B cell (primary cell): ENCODE results near the gene RTTN. TPM values are rescaled to one million over a fixed set of nuclear protein-coding genes. Genes with fewer than 3 reads are reported as not detected.

ENCODE experiments used
- ATAC-seq: fragments of 200-7000 bp; cut with Tn5 transposase; one replicate; pipeline ENCODE4 v1.10.0; 2021; ENCODE audit warnings: low read depth, mild to moderate bottlenecking, moderate number of reproducible peaks, moderate library complexity
- CTCF ChIA-PET: fragments of 350-600 bp; sonication (Branson Sonifier 250); formaldehyde crosslinking; loops from one replicate; lab custom pipeline; 2021; ENCODE audit warnings: antibody characterized with exemption, inconsistent platforms; lab: Charles Lee
- POLR2A ChIA-PET: fragments of 350-600 bp; sonication (Branson Sonifier 250); formaldehyde crosslinking; loops from one replicate; lab custom pipeline; 2021; ENCODE audit warnings: antibody characterized with exemption; lab: Charles Lee
- DNase-seq: peaks from one replicate; pipeline ENCODE4 v3.0.0; 2013
- H2AFZ ChIP-seq: 2 replicates; pipeline ENCODE4 v1.6.1; 2012; ENCODE audit warnings: mild to moderate bottlenecking, low read depth, low read length; ENCODE audit not compliant: insufficient read depth, poor library complexity, severe bottlenecking
- H3K27ac ChIP-seq, 2 donors: 1 replicate in 1 of 2; 2 replicates in 1 of 2; pipeline ENCODE4 v1.5.1; 2012 to 2013; ENCODE audit warnings: low read length in 2 of 2, mild to moderate bottlenecking in 2 of 2, moderate library complexity in 1 of 2
- H3K27me3 ChIP-seq, 4 experiments: fragments of 200-600 bp in 1 of 4; sonication (generic) in 1 of 4; replicated peaks in 1 of 4; 1 replicate in 2 of 4; 2 replicates in 2 of 4; pipeline versions ENCODE4 v1.6.1 to v1.7.0; 2013 to 2016; ENCODE audit warnings: low read length in 3 of 4, mild to moderate bottlenecking in 2 of 4, mixed read lengths in 1 of 4, moderate library complexity in 1 of 4; ENCODE audit not compliant: insufficient read depth in 4 of 4, control insufficient read depth in 3 of 4; ENCODE audit errors: control extremely low read depth in 1 of 4
- H3K36me3 ChIP-seq, 2 experiments: replicated peaks in 1 of 2; 1 replicate in 1 of 2; 2 replicates in 1 of 2; pipeline versions ENCODE4 v1.6.1 to v1.7.1; 2013; ENCODE audit warnings: low read length in 1 of 2; ENCODE audit not compliant: insufficient read depth in 2 of 2, control insufficient read depth in 1 of 2; ENCODE audit errors: control extremely low read depth in 1 of 2, extremely low read depth in 1 of 2
- H3K4me1 ChIP-seq, 2 donors: fragments of 200-600 bp in 1 of 2; sonication (generic) in 1 of 2; 1 replicate in 1 of 2; 2 replicates in 1 of 2; pipeline versions ENCODE4 v1.5.1 to v1.6.1; 2013 to 2017; ENCODE audit warnings: low read length in 2 of 2; ENCODE audit not compliant: control insufficient read depth in 2 of 2, insufficient read depth in 2 of 2
- H3K4me2 ChIP-seq: replicated peaks from 2 replicates; pipeline ENCODE3; 2012; ENCODE audit warnings: mild to moderate bottlenecking, low read depth, low read length; ENCODE audit not compliant: poor library complexity, severe bottlenecking
- H3K4me3 ChIP-seq, 5 experiments: fragments of 200-600 bp in 1 of 5; sonication (generic) in 1 of 5; 1 replicate in 3 of 5; 2 replicates in 2 of 5; pipeline versions ENCODE4 v1.5.1 to v1.7.0; 2011 to 2016; ENCODE audit warnings: low read length in 4 of 5, mild to moderate bottlenecking in 4 of 5, low read depth in 2 of 5, control low read depth in 1 of 5, moderate library complexity in 1 of 5; ENCODE audit not compliant: insufficient read depth in 1 of 5; ENCODE audit errors: control extremely low read depth in 1 of 5, extremely low read depth in 1 of 5
- H3K79me2 ChIP-seq: fragments of 200-600 bp; sonication (generic); one replicate; pipeline ENCODE4 v1.6.0; 2016; ENCODE audit warnings: low read length; ENCODE audit not compliant: control insufficient read depth, insufficient read depth
- H3K9ac ChIP-seq: fragments of 200-600 bp; sonication (generic); 2 replicates; pipeline ENCODE4 v1.6.1; 2017; ENCODE audit warnings: mild to moderate bottlenecking, low read length, moderate library complexity
- H3K9me3 ChIP-seq, 3 donors: one replicate each; pipeline versions ENCODE4 v1.6.1 to v1.7.1; 2013; ENCODE audit warnings: low read length in 2 of 3; ENCODE audit not compliant: control insufficient read depth in 2 of 3, insufficient read depth in 1 of 3; ENCODE audit errors: control extremely low read depth in 1 of 3
- H4K20me1 ChIP-seq: 2 replicates; pipeline ENCODE4 v1.6.0; 2012; ENCODE audit warnings: mild to moderate bottlenecking, low read length; ENCODE audit not compliant: insufficient read depth, control insufficient read depth, poor library complexity, severe bottlenecking
- H3K27ac Mint-ChIP-seq: one replicate; pipeline ENCODE4 v1.8.0; 2021; ENCODE audit warnings: mixed read lengths
- H3K27me3 Mint-ChIP-seq: one replicate; pipeline ENCODE4 v1.8.0; 2021; ENCODE audit warnings: mixed read lengths
- H3K4me1 Mint-ChIP-seq: one replicate; pipeline ENCODE4 v1.8.0; 2021; ENCODE audit warnings: mixed read lengths
- H3K4me3 Mint-ChIP-seq: one replicate; pipeline ENCODE4 v1.8.0; 2021; ENCODE audit warnings: mixed read lengths
- H3K9me3 Mint-ChIP-seq: one replicate; pipeline ENCODE4 v1.8.0; 2022; ENCODE audit warnings: mixed read lengths; ENCODE audit not compliant: insufficient read depth
- EZH2 ChIP-seq: IDR thresholded peaks from 2 replicates; pipeline ENCODE4 v1.6.1; 2012; ENCODE audit warnings: borderline replicate concordance, low read depth, mild to moderate bottlenecking, moderate library complexity, low read length; ENCODE audit not compliant: insufficient read depth, poor library complexity, severe bottlenecking
- WGBS: methylation state at CpG from one replicate; pipeline ENCODE4 v1.1.5; 2013; ENCODE audit warnings: missing lambda C conversion rate; ENCODE audit not compliant: insufficient coverage; 5-methylcytosine and 5-hydroxymethylcytosine counted together
- intact Hi-C: fragments of 100-400 bp; cut with micrococcal nuclease; formaldehyde crosslinking; loops from one replicate; pipeline ENCODE4 v1.10.0; 2022
- polyA plus RNA-seq: library from polyadenylated mRNA; depleted of rRNA; stranded (reverse); fragments of >200 nt; gene quantifications from 2 replicates; pipeline ENCODE4 v1.2.3, GENCODE V29; 2012
- total RNA-seq, 2 donors: library from RNA; stranded (reverse); fragments of 120-200 nt in 1 of 2; gene quantifications; 1 replicate in 1 of 2; 2 replicates in 1 of 2; pipeline versions ENCODE4 v1.2.3 to v1.2.4, GENCODE V29; 2013 to 2022
- TF ChIP-seq, protein P1 (sequence below): fragments of 200-600 bp; IDR thresholded peaks from one replicate; pipeline ENCODE4 v1.8.0; 2022; ENCODE audit warnings: antibody characterized with exemption, mild to moderate bottlenecking

Gene RTTN
- total and polyA plus RNA-seq, 2 donors (not counting 1 experiment from before 2014, with no cell fraction given), result 10.0 to 41.2 TPM

DNA sequence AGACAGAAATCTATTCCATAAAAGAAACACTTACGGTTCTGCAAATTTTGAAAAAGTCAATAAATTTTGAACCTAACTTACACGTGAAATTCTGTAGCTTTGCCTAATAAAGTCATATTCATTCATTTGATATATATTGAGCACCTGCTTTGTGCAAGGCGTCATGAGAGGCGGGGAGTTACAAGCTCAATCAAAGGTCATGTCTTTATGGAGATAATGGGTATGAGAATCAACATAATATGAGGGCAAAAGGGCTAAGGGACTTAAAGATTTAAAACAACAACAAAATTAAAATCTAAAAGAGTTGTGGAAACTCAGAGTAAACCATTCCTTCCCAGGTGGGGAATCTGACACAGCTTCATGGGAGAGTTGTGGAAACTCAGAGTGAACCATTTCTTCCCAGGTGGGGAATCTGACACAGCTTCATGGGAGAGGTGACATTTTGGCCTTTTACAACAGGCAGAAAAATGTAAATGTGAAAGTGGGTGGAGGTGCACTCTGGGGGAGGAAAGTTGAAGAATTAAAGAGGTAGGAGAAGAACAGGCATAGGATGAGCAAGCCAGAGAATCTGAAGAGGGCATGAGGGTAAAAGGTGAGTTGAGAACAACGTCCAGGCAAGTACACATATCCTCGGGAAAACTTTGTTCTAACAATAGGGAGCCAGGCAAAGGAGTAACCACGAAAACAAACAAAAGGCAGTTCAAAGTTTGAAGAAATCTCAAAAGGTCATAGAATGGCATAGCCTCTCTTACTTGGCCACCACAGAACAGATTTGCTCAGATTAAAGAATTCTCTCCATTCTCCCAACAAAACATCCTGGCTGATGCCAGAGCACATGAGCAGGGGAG lies 208.3 kb downstream of the RTTN start:
- ATAC-seq (no peak), DNase-seq (no peak)
- Histone ChIP-seq H2AFZ (no peak overlapping the region), H3K27me3 (no peaks in the 10 kb centered on the region), H3K9ac (no peak overlapping the region), H3K4me3 (no peak overlapping the region), H3K4me2 (no peak overlapping the region), H3K9me3 (no peaks in the 10 kb centered on the region), H3K4me1 (no peaks in the 10 kb centered on the region), H4K20me1 (no peaks in the 10 kb centered on the region), H3K36me3 (peaks cover 1 to 5% of the 10 kb centered on the region in 2 experiments), H3K27ac (no peak overlapping the region), H3K79me2 (no peaks in the 10 kb centered on the region)
- Mint-ChIP-seq H3K4me3 (no peak overlapping the region), H3K9me3 (no peaks in the 10 kb centered on the region), H3K27me3 (no peaks in the 10 kb centered on the region), H3K4me1 (no peaks in the 10 kb centered on the region), H3K27ac (no peak overlapping the region)
- 95% methylated on average over 3 of the region's 7 CpGs for WGBS
- intact Hi-C loops, result no loop called here
- TF ChIP-seq, protein P1, sequence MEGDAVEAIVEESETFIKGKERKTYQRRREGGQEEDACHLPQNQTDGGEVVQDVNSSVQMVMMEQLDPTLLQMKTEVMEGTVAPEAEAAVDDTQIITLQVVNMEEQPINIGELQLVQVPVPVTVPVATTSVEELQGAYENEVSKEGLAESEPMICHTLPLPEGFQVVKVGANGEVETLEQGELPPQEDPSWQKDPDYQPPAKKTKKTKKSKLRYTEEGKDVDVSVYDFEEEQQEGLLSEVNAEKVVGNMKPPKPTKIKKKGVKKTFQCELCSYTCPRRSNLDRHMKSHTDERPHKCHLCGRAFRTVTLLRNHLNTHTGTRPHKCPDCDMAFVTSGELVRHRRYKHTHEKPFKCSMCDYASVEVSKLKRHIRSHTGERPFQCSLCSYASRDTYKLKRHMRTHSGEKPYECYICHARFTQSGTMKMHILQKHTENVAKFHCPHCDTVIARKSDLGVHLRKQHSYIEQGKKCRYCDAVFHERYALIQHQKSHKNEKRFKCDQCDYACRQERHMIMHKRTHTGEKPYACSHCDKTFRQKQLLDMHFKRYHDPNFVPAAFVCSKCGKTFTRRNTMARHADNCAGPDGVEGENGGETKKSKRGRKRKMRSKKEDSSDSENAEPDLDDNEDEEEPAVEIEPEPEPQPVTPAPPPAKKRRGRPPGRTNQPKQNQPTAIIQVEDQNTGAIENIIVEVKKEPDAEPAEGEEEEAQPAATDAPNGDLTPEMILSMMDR, result no peak
- no peak for TF ChIP-seq EZH2
- ChIA-PET POLR2A (no interaction called here), CTCF (no interaction called here)

GRCh38 chr18:69996417-69996816 lies 209.1 kb downstream of the RTTN start:
- H3K4me3 Mint-ChIP-seq, result no peak overlapping the region
- no peak overlapping the region for H3K27ac ChIP-seq
- intact Hi-C loops, result no loop called here
- CTCF ChIA-PET, result no interaction called here
- no peaks in the 10 kb centered on the region for H3K4me1 Mint-ChIP-seq
- H3K9ac ChIP-seq, result no peak overlapping the region
- no peak for TF ChIP-seq EZH2
- no peaks in the 10 kb centered on the region for H3K27me3 ChIP-seq
- H4K20me1 ChIP-seq, result no peaks in the 10 kb centered on the region
- DNase-seq, result no peak
- 100% methylated on average over 1 of the region's 2 CpGs for WGBS
- ATAC-seq, result no peak
- peaks cover 1 to 5% of the 10 kb centered on the region in 2 experiments for H3K36me3 ChIP-seq
- H3K4me2 ChIP-seq, result no peak overlapping the region
- H3K27me3 Mint-ChIP-seq, result no peaks in the 10 kb centered on the region
- H3K27ac Mint-ChIP-seq, result no peak overlapping the region
- H3K79me2 ChIP-seq, result no peaks in the 10 kb centered on the region
- peaks cover 6% of the 10 kb centered on the region for H3K9me3 Mint-ChIP-seq
- no peak overlapping the region for H2AFZ ChIP-seq
- no peak overlapping the region for H3K4me3 ChIP-seq
- no peaks in the 10 kb centered on the region for H3K9me3 ChIP-seq
- POLR2A ChIA-PET, result no interaction called here
- no peaks in the 10 kb centered on the region for H3K4me1 ChIP-seq
